LNCAP (cell line): ENCODE results near the gene RRP1.

ENCODE experiments used
- TF ChIP-seq, protein P1 (sequence below): fragments of 450-650 bp; IDR thresholded peaks from 2 replicates; pipeline ENCODE4 v1.5.1; 2017; ENCODE audit warnings: mild to moderate bottlenecking

Gene RRP1

DNA sequence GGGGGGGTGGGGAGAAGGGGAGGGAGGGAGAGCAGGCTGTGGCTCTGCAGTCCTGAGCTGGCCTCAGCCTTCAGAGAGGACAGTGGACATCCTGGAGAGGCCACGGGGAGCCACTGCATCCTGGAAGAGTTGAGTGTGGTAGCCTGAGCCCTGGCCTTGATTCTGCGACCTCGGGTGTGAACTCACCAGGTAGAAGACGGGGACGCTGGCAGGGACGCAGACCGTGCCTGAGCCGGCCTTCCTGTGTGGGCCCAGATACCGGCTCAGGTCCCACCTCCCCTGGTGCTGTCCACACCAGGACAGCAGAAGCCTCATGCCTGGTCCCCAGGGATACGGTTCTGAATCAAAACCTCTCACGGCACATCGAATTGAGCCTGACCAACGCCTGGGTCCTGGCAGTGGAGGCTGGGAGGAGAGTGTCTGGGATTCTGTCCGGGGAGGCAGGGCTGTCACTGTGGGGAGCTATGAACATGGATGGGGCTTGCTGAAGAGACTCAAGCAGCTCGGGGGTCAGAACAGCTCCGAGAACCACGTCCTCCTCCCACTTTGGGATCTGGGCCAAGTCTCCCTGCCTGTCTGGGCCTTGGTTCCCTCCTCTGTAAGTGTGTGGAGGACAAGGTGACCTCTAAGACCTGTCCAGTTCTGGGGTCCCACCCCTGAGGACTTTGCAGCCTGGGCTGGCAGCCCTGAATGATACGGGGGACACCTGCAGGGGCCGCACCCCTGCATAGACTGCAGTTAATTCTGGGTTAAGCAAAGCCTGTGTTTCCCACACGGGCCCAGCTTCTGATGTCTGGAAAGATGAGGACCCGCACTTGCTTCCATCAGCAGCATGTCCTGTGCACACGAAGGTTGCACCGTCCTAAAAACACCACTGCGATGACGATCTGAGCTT, 30.4 kb downstream of the RRP1 start:
- TF ChIP-seq, protein P1, sequence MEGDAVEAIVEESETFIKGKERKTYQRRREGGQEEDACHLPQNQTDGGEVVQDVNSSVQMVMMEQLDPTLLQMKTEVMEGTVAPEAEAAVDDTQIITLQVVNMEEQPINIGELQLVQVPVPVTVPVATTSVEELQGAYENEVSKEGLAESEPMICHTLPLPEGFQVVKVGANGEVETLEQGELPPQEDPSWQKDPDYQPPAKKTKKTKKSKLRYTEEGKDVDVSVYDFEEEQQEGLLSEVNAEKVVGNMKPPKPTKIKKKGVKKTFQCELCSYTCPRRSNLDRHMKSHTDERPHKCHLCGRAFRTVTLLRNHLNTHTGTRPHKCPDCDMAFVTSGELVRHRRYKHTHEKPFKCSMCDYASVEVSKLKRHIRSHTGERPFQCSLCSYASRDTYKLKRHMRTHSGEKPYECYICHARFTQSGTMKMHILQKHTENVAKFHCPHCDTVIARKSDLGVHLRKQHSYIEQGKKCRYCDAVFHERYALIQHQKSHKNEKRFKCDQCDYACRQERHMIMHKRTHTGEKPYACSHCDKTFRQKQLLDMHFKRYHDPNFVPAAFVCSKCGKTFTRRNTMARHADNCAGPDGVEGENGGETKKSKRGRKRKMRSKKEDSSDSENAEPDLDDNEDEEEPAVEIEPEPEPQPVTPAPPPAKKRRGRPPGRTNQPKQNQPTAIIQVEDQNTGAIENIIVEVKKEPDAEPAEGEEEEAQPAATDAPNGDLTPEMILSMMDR, result no peak

DNA sequence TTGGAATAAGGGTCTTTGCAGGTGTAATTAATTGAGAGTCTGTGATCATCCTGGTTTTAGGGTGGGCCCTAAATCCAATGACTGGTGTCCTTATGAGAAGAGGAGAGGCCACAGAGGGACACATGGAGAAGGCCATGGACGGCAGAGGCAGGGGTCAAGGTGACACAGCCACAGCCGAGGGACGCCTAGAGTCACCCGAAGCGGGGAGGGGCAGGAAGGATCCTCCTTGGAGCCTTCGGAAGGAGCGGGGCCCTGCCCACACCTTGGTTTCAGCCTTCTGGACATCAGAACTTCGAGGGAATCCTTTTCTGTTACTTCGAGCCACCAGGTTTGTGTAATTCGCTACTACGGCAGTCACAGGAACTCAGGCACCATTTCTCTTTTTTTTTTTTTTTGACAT, 31.1 kb downstream of the RRP1 start:
- TF ChIP-seq, protein P1, result no peak

DNA sequence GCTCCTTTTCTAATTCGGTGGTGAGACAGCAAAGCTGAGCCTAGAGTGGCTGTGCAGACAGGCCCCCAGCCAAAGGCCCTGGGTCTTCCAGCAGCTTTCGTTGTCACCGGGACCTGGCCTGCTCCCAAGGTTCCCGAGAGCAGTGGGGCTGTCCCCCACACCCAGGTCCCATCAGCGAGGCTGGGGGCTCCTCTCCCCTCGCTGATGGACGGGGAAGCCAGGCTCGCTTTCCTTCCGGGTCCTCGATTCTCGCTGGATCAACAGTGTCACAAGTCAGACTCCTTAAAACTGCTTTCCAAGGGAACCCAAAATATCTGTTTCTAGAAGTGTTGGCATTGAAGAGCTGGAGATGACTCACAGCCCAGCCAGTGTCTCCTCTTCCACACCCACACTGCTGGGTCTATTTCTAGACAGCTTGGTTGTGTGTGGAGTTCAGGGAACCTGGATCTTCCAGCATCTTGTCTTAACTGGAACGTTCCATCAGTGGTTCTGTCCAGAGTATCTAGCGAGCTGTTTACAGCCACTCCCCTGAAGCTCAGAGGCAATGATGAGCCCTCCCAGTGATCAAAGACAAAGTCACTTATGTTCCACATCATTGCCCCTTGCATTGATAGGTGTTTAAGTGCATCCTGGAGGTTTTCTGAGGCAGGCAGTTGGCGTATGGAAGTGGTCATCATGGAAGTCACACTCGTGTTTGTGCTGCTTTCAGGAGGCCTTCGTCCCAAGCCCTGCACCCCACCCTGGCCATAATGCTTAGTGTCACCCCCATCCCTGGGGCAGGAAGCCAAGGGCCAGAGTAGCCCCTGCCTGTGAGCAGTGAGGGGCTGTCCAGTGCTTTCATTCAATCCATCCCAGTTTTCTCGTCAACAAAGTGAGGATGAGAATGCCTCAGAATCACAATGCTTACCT, 35.2 kb downstream of the RRP1 start:
- TF ChIP-seq, protein P1, result no peak

DNA sequence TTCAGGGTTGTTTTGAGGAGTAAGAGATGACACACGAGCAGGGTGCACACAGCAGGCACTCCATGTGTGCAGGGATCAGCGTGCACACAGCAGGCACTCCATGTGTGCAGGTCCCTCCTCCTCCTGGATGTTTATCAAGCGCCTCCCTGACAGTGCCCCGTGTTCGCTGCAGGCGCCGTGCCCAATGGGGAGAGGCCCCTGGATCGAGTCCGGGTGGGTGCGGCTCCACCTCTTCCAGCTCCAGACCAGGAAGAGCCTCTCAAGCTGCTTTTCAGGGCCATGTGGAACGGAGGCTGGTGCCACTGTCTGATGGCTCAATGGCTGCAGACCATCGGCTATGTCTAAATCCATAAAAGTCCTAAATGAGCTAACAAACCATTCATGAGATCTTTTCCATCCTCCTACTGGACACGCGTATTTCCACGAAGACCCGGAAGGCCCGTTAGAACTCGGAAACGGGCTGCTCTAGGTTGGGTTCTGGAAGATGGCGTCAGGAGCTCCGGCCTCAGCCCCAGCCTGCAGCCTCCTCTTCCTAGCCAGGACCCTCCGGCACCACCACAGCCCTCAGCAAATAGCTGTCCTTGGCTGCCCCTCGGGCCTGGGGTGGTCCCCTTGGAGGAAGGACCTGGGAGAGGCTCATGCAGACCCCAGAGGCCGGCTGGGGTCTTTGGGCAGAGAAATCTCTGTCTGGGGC, 36.0 kb downstream of the RRP1 start:
- TF ChIP-seq, protein P1, result no peak

DNA sequence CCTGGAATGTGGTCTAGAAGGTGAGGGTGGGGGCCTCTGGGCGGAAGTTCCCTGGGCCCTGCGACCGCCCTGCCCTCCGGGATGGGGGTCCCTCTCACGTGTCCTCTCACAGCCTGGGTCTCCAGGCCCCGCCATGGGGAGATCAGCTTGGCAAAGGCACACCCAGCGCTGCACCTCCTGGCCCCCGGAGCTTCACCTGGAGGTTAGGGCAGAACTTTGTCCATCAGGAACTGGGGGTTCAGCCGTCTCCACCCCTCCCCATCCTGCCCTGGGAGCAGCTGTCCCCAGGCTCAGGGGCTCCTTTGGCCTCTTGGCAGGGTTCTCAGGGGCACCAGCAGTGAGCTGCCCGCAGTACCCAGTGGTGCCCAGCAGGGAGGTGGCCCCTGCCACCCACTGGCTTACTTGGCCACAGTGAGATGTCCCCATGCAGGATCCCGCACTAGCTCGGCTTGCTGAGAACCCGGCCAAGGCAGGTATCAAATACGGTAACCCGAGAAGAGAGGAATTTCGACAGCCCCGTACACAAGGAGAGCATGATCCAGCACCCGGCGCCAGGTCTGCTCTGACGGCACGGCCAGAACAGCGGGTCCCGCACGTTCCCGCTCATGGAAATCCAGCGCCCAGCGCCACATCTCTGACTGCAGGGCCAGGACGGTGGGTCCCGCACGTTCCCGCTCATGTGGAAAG, 36.7 kb downstream of the RRP1 start:
- TF ChIP-seq, protein P1, result no peak

DNA sequence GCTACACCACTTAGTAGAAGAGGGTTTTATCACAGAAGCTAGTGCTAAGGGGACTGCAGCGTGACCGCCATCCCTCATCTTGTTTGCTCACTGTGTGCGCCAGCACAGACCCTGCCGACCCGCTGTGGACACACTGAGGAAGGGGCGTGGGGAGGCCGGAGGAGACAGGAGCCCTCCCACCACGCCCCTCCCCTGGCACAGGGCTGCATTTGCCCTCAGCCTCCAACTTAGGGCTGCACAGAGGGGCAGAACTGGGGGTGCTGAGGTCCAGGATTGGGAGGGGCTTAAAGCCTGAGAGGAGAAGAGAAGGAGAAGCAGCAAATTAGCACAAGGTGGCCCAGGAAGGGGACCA, 37.2 kb downstream of the RRP1 start:
- TF ChIP-seq, protein P1, result no peak
